ENCODE measurements around the gene MEGF6. TPM values are rescaled to one million over a fixed set of nuclear protein-coding genes. Genes with fewer than 3 reads are reported as not detected.

The MEGF6 gene
- total and polyA plus RNA-seq, 12 donors: 0.15 to 29.2 (median 8.2) TPM

- no peak for DNase-seq
- intact Hi-C loops (cut with DNase I): loop anchor here in 1 of 2 donors (5.0 kb wide), 1 partner anchor 50 kb away; no protein-coding TSS in a partner anchor
- no peak for TF ChIP-seq POLR2A (IDR thresholded peaks at IDR 0.05)
- TF ChIP-seq, protein P1, sequence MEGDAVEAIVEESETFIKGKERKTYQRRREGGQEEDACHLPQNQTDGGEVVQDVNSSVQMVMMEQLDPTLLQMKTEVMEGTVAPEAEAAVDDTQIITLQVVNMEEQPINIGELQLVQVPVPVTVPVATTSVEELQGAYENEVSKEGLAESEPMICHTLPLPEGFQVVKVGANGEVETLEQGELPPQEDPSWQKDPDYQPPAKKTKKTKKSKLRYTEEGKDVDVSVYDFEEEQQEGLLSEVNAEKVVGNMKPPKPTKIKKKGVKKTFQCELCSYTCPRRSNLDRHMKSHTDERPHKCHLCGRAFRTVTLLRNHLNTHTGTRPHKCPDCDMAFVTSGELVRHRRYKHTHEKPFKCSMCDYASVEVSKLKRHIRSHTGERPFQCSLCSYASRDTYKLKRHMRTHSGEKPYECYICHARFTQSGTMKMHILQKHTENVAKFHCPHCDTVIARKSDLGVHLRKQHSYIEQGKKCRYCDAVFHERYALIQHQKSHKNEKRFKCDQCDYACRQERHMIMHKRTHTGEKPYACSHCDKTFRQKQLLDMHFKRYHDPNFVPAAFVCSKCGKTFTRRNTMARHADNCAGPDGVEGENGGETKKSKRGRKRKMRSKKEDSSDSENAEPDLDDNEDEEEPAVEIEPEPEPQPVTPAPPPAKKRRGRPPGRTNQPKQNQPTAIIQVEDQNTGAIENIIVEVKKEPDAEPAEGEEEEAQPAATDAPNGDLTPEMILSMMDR (IDR thresholded peaks at IDR 0.05): no peak
- no peak overlapping the region for H3K4me3 ChIP-seq
- H3K9me3 ChIP-seq (replicated peaks in 1 of 3): no peaks in the 10 kb centered on the region
- H3K27me3 ChIP-seq: no peaks in the 10 kb centered on the region
- H3K36me3 ChIP-seq (replicated peaks in 1 of 2): no peaks in the 10 kb centered on the region
- no peak overlapping the region for H3K27ac ChIP-seq
- H3K4me1 ChIP-seq (replicated peaks in 1 of 2): no peaks in the 10 kb centered on the region
- WGBS, 4 donors: 75 to 93% (median 90%) methylated on average over 7 to 32 of the region's 32 CpGs
Measured at GRCh38 chr1:3566951-3567804, 44.1 kb downstream of the MEGF6 start.

GRCh38 chr1:3566003-3566885, 45.1 kb downstream of the MEGF6 start:
- no peak for DNase-seq
- H3K9me3 ChIP-seq (replicated peaks in 1 of 3): no peaks in the 10 kb centered on the region
- WGBS, 4 donors: 63 to 81% (median 76%) methylated on average over 7 to 27 of the region's 27 CpGs
- H3K27ac ChIP-seq: no peak overlapping the region
- H3K36me3 ChIP-seq (replicated peaks in 1 of 2): no peaks in the 10 kb centered on the region
- no peak for TF ChIP-seq POLR2A (IDR thresholded peaks at IDR 0.05)
- TF ChIP-seq, protein P1 (IDR thresholded peaks at IDR 0.05): no peak
- H3K4me3 ChIP-seq: no peak overlapping the region
- intact Hi-C loops (cut with DNase I): loop anchor here in 1 of 2 donors (5.0 kb wide), 1 partner anchor 51 kb away; no protein-coding TSS in a partner anchor
- no peaks in the 10 kb centered on the region for H3K4me1 ChIP-seq (replicated peaks in 1 of 2)
- no peaks in the 10 kb centered on the region for H3K27me3 ChIP-seq

DNA sequence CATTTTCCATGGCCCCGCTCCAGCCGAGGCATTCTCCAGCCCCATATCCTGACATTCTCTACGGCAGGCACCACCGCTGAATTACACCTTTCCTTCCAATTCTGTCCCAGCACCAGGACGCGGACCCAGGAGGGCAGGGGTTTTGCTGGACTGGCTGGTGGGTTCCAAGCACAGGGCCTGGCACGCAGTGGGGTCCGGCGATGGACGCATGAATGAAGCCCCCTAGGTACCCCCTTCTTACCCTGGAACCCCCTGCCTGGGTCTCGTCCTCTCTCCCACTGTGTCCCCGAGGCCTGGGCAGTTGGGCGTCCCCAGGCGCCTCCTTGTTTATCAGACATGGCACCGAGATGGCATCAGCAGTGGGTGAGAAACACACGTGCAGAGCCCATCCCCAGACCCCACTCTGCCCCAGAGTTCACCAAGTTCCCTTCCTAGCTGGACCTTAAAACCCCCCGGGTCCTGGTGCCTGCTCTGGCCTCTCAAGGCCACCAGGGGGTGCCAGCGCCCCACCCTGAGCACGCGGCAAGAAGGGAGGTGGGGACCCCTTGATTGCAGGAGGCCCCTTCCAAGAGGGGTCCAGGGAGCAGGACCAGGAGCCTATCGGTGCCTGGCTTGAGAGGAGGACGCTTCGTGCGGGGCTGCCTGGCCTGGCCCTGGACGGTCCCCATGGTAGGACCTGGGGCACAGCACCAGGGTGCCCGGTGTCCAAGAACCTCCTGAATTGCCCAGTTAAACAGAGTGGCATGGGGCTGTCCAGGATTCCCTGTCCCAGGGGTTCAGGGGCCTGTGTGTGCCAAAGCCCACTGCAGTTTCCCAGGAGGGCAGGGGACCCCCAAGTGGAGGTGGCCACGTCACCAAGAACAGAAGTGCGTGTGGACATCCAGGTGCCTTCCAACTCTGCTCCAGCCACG, 46.1 kb downstream of the MEGF6 start:
- intact Hi-C loops (cut with DNase I): loop anchor here (2.0 to 5.0 kb wide), 2 partner anchors 52 kb away; no protein-coding TSS in a partner anchor

More for the DNA sequence above, 46.1 kb downstream of the MEGF6 start:
- Histone ChIP-seq H3K9me3 (replicated peaks in 1 of 3) (no peaks in the 10 kb centered on the region), H3K4me1 (replicated peaks in 1 of 2) (no peaks in the 10 kb centered on the region), H3K27ac (no peak overlapping the region), H3K36me3 (replicated peaks in 1 of 2) (no peaks in the 10 kb centered on the region), H3K27me3 (no peaks in the 10 kb centered on the region), H3K4me3 (no peak overlapping the region)
- TF ChIP-seq POLR2A (IDR thresholded peaks at IDR 0.05): no peak
- TF ChIP-seq, protein P1 (IDR thresholded peaks at IDR 0.05): peak; percentile 41 to 79 (median 62)
- DNase-seq: peak in 2 of 7 donors; percentile 23 to 28
- WGBS, 4 donors: 57 to 69% (median 63%) methylated on average over 5 to 29 of the region's 29 CpGs

Measured in adrenal gland (tissue), 12 donors.